Caco-2 (cell line): ENCODE data around the gene ANO3. TPM values are rescaled to one million over a fixed set of nuclear protein-coding genes. Genes with fewer than 3 reads are reported as not detected.
A peak's percentile ranks its signal among the peaks of the same experiment; 100 is the strongest.

Experiments used
- BruUV-seq: library from RNA; stranded (reverse); fragments of 400-500 nt; replicated peaks from 2 replicates; lab custom pipeline; 2021; lab: Mats Ljungman, UMichigan
- CTCF ChIA-PET: fragments of 300-600 bp; sonication (Branson Sonifier 250); formaldehyde crosslinking; loops from one replicate; lab custom pipeline; 2022; ENCODE audit warnings: antibody characterized with exemption; lab: Charles Lee
- POLR2A ChIA-PET: fragments of 300-600 bp; sonication (Branson Sonifier 250); formaldehyde crosslinking; loops from one replicate; lab custom pipeline; 2022; ENCODE audit warnings: antibody characterized with exemption; lab: Charles Lee
- DNase-seq, 2 experiments: peaks; one replicate each; pipeline versions ENCODE4 v3.0.0 to v3.0.0-alpha.2; 2020 to 2022
- H3K27me3 ChIP-seq: replicated peaks from 2 replicates; pipeline ENCODE4 v1.6.0; 2011; ENCODE audit warnings: low read length; ENCODE audit not compliant: control insufficient read depth, insufficient read depth
- H3K36me3 ChIP-seq: 2 replicates; pipeline ENCODE4 v1.5.1; 2011; ENCODE audit warnings: low read length; ENCODE audit not compliant: control insufficient read depth, insufficient read depth
- H3K4me1 ChIP-seq: fragments of 250-450 bp; sonication (Bioruptor Pico); 2 replicates; pipeline ENCODE4 v1.5.1; 2020; ENCODE audit warnings: mild to moderate bottlenecking
- H3K4me3 ChIP-seq: 2 replicates; pipeline ENCODE4 v1.5.1; 2011; ENCODE audit warnings: low read depth, mild to moderate bottlenecking, control low read depth, low read length
- H3K9me3 ChIP-seq: fragments of 250-450 bp; sonication (Bioruptor Pico); 2 replicates; pipeline ENCODE4 v1.5.1; 2020; ENCODE audit warnings: mild to moderate bottlenecking, moderate library complexity
- H3K27ac Mint-ChIP-seq: one replicate; pipeline ENCODE4 v1.8.0; 2022; ENCODE audit warnings: mixed read lengths; ENCODE audit not compliant: unreplicated experiment
- H3K27me3 Mint-ChIP-seq: one replicate; pipeline ENCODE4 v1.8.0; 2022; ENCODE audit warnings: mixed read lengths; ENCODE audit not compliant: insufficient read depth, unreplicated experiment
- H3K36me3 Mint-ChIP-seq: one replicate; pipeline ENCODE4 v1.8.0; 2022; ENCODE audit warnings: mild to moderate bottlenecking, mixed read lengths; ENCODE audit not compliant: insufficient read depth, unreplicated experiment
- H3K4me1 Mint-ChIP-seq: one replicate; pipeline ENCODE4 v1.8.0; 2022; ENCODE audit warnings: low read depth, mixed read lengths; ENCODE audit not compliant: unreplicated experiment
- H3K4me3 Mint-ChIP-seq: one replicate; pipeline ENCODE4 v1.8.0; 2022; ENCODE audit warnings: mild to moderate bottlenecking, moderate library complexity, mixed read lengths; ENCODE audit not compliant: unreplicated experiment
- H3K9me3 Mint-ChIP-seq: one replicate; pipeline ENCODE4 v1.8.0; 2022; ENCODE audit warnings: mixed read lengths; ENCODE audit not compliant: unreplicated experiment
- intact Hi-C: fragments of 100-400 bp; cut with micrococcal nuclease; formaldehyde crosslinking; loops from one replicate; pipeline ENCODE4 v1.10.0; 2022; ENCODE audit not compliant: unreplicated experiment
- total RNA-seq: library from RNA; stranded (reverse); gene quantifications from 2 replicates; pipeline ENCODE4 v1.2.3, GENCODE V29; 2022
- TF ChIP-seq, protein P1 (sequence below), 2 experiments: fragments of 200-600 bp in 1 of 2; IDR thresholded peaks; 1 replicate in 1 of 2; 2 replicates in 1 of 2; pipeline versions ENCODE4 v1.5.1 to v1.8.0; 2011 to 2022; ENCODE audit warnings: antibody characterized with exemption in 1 of 2, control low read depth in 1 of 2, inconsistent platforms in 1 of 2, low read depth in 1 of 2, low read length in 1 of 2, mild to moderate bottlenecking in 1 of 2, moderate library complexity in 1 of 2; ENCODE audit not compliant: insufficient read depth in 1 of 2, severe bottlenecking in 1 of 2, unreplicated experiment in 1 of 2

Gene ANO3
- total RNA-seq, 1 experiment from 2014 or later = not detected

- Histone ChIP-seq H3K27me3 (no peaks in the 10 kb centered on the region), H3K4me3 (no peak overlapping the region), H3K36me3 (no peaks in the 10 kb centered on the region), H3K4me1 (no peaks in the 10 kb centered on the region), H3K9me3 (no peaks in the 10 kb centered on the region)
- POLR2A ChIA-PET = no interaction called here
- Mint-ChIP-seq H3K4me3 (no peak overlapping the region), H3K27me3 (peaks cover 7% of the 10 kb centered on the region), H3K9me3 (no peaks in the 10 kb centered on the region), H3K4me1 (no peaks in the 10 kb centered on the region), H3K27ac (no peak overlapping the region), H3K36me3 (no peaks in the 10 kb centered on the region)
- TF ChIP-seq, protein P1, sequence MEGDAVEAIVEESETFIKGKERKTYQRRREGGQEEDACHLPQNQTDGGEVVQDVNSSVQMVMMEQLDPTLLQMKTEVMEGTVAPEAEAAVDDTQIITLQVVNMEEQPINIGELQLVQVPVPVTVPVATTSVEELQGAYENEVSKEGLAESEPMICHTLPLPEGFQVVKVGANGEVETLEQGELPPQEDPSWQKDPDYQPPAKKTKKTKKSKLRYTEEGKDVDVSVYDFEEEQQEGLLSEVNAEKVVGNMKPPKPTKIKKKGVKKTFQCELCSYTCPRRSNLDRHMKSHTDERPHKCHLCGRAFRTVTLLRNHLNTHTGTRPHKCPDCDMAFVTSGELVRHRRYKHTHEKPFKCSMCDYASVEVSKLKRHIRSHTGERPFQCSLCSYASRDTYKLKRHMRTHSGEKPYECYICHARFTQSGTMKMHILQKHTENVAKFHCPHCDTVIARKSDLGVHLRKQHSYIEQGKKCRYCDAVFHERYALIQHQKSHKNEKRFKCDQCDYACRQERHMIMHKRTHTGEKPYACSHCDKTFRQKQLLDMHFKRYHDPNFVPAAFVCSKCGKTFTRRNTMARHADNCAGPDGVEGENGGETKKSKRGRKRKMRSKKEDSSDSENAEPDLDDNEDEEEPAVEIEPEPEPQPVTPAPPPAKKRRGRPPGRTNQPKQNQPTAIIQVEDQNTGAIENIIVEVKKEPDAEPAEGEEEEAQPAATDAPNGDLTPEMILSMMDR (IDR thresholded peaks at IDR 0.05; ENCODE audit: insufficient read depth in 1 of 2, low read depth in 1 of 2, low read length in 1 of 2, severe bottlenecking in 1 of 2, unreplicated experiment in 1 of 2) = no peak
- intact Hi-C loops = no loop called here
- CTCF ChIA-PET = no interaction called here
- no TSS peak for BruUV-seq
- no peak for DNase-seq
Measured at GRCh38 chr11:26512196-26512595, 180.3 kb downstream of the ANO3 start.

GRCh38 chr11:26519469-26519868 lies 187.5 kb downstream of the ANO3 start:
- Mint-ChIP-seq H3K4me1 (no peaks in the 10 kb centered on the region), H3K36me3 (no peaks in the 10 kb centered on the region), H3K9me3 (no peaks in the 10 kb centered on the region), H3K27me3 (peaks cover 4% of the 10 kb centered on the region), H3K27ac (no peak overlapping the region), H3K4me3 (no peak overlapping the region)
- no peaks in the 10 kb centered on the region for H3K4me1 ChIP-seq
- POLR2A ChIA-PET = no interaction called here
- BruUV-seq = no TSS peak
- intact Hi-C loops = no loop called here
- DNase-seq = no peak
- H3K36me3 ChIP-seq = no peaks in the 10 kb centered on the region
- no peaks in the 10 kb centered on the region for H3K9me3 ChIP-seq
- no peaks in the 10 kb centered on the region for H3K27me3 ChIP-seq
- H3K4me3 ChIP-seq = no peak overlapping the region
- TF ChIP-seq, protein P1 (IDR thresholded peaks at IDR 0.05; ENCODE audit: insufficient read depth in 1 of 2, low read depth in 1 of 2, low read length in 1 of 2, severe bottlenecking in 1 of 2, unreplicated experiment in 1 of 2) = no peak
- CTCF ChIA-PET = no interaction called here

- intact Hi-C loops = loop anchor here (1.0 kb wide), 1 partner anchor 126 kb away; no protein-coding TSS in a partner anchor
- POLR2A ChIA-PET = no interaction called here
- Histone ChIP-seq H3K4me3 (no peak overlapping the region), H3K4me1 (no peaks in the 10 kb centered on the region), H3K9me3 (no peaks in the 10 kb centered on the region), H3K27me3 (no peaks in the 10 kb centered on the region), H3K36me3 (no peaks in the 10 kb centered on the region)
- CTCF ChIA-PET = no interaction called here
- TF ChIP-seq, protein P1 (IDR thresholded peaks at IDR 0.05; ENCODE audit: insufficient read depth in 1 of 2, low read depth in 1 of 2, low read length in 1 of 2, severe bottlenecking in 1 of 2, unreplicated experiment in 1 of 2) = peak; percentile 23 to 25
- Mint-ChIP-seq H3K9me3 (no peaks in the 10 kb centered on the region), H3K36me3 (no peaks in the 10 kb centered on the region), H3K27me3 (peaks cover 4% of the 10 kb centered on the region), H3K4me1 (no peaks in the 10 kb centered on the region), H3K4me3 (no peak overlapping the region), H3K27ac (no peak overlapping the region)
- DNase-seq = peak in 1 of 2 experiments; percentile 28
- no TSS peak for BruUV-seq
Measured at GRCh38 chr11:26522912-26523610, 191.1 kb downstream of the ANO3 start.
